Kidney capillary endothelial cell (primary cell): Measurements from ENCODE around the gene SH3RF3.

Experiments used
- DNase-seq: peaks from one replicate; pipeline ENCODE4 v3.0.0-alpha.2; 2018; ENCODE audit warnings: low spot score

Gene SH3RF3

GRCh38 chr2:109305490-109306167 lies 176.6 kb downstream of the SH3RF3 start:
- no peak for DNase-seq

GRCh38 chr2:109306190-109306589 lies 177.2 kb downstream of the SH3RF3 start:
- no peak for DNase-seq

DNA sequence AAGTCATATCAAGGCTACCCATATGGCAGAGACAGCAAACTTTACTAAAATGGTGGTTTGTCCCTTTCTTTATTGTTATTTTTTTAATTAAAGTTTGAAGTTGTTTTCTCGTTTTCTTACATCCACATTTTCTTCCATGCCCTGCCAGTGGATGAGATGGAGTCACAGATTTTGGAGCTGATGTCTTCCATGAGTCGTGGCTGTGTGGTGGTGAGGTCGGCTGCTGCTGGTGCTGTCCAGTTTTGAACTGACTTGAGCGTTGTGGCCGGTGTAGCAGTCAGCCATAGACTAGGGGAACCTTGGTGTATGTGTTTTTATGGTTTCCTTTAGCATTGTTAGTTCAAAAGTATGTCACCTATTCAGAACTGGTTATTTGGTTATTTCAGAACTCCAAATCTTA lies 182.8 kb downstream of the SH3RF3 start:
- DNase-seq = no peak

- DNase-seq = no peak
Observed at GRCh38 chr2:109312902-109313301, 183.9 kb downstream of the SH3RF3 start.

GRCh38 chr2:109313343-109313742 lies 184.3 kb downstream of the SH3RF3 start:
- no peak for DNase-seq

GRCh38 chr2:109316091-109316490 lies 187.1 kb downstream of the SH3RF3 start:
- DNase-seq = no peak

- no peak for DNase-seq
Observed at GRCh38 chr2:109317471-109318095, 188.6 kb downstream of the SH3RF3 start.

DNA sequence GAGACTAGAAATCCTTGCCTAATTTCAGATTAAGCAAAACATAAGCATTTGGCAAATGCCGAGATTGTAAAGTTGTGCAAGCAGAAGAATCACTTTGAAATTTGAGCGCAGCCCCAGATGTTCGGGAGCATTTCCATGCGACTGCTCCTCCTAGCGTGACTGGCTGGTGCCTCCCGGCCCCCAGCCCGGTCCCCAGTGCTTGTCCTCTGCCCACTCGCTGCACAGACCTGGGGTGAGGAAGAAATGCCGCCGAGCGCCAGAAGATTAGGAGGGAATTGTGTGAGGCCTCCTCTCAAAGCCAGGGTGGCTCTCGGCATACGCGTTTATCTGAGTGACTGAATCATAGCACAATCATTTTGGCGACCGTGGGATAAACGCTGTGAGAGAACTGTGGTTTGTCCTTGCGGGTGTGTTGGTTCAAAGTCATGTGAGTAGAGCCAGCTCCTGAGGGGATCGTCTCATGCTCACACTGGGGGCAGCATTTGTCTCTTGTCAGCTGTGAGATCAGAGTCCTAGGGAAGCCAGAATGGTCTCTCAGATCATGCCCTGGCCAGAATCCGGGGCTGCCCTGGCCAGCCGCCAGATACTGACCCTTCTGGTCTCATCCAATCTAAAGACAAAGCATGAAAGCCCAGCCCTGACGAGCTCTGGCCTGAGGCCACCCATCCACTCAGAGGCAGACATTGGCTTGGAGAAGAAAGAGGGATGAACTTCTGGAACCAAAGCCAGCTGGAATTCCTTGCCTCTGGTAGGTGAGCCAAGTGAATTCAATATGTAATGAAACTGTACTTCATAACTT lies 189.3 kb downstream of the SH3RF3 start:
- DNase-seq = no peak

DNA sequence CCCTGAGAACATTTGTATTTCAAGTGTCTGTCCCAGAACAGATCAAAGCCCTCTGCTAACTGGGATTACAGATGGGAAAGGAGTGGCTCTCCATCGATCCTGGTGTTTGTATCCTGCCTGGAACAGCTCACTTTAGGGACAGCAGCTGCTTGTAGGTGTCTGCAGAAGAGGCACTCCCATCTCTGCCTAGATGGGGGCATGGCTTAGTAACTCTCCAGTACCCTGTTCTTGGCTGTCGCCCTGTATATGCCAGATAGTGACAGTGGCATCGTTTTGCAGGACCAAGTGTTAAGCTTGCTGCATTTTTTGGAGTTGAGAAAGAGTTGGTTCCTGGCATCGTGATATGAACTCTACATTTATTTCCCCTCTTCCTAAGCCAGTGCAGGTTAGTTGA lies 189.9 kb downstream of the SH3RF3 start:
- DNase-seq = no peak

DNA sequence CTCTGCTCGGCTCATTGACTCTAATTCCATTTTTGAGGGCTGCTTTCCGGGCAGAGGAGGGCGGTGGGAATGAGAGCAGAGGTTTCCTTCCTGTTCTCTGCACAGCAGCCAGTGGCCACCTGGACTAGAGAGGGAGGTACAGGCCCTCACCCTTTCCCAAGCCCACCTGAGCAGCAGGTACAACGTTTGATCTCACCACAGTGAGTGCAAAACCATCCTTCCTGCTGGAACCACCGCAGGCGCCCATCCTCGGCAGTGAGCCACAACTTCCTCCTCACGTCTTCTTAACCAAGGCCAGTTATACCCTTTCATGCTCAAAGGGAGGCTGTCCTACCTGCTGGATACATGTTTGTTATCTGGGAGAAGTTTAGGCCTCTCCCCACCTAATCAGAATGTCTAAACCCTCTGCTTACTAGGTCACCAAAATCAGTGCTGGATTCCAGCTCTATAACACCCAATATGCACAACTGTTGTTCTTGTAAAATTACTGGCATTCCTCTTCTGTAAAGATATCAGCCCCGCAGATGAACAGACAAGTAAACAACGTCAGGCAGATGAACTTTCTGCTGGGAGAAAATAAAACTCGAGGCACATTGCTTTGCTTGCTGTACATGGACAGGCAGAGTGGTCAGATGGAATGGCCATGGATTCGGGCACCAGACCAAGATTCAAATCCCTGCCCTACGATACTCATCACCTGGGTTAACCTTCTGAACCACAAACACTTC lies 191.4 kb downstream of the SH3RF3 start:
- DNase-seq = no peak

DNA sequence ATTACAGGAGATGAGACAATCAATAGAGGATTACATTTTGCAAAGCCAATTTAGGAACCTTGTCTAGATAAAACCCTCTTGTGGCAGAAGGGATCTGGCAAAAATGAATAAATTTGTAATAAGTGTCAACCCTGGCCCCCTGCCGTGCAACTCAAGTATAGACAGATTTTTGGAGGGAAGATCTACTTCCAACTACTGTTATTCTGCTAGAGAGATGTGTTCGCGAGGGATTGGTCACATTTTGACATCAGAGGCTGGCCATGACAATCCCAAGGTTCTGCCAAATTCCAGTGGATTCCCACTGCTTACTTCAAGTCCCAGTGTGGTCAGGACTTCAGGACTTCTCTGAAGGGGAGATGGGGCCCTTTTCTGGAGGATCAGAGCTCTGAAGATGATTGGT lies 192.6 kb downstream of the SH3RF3 start:
- no peak for DNase-seq

GRCh38 chr2:109322111-109322510 lies 193.1 kb downstream of the SH3RF3 start:
- peak; percentile 35 for DNase-seq

DNA sequence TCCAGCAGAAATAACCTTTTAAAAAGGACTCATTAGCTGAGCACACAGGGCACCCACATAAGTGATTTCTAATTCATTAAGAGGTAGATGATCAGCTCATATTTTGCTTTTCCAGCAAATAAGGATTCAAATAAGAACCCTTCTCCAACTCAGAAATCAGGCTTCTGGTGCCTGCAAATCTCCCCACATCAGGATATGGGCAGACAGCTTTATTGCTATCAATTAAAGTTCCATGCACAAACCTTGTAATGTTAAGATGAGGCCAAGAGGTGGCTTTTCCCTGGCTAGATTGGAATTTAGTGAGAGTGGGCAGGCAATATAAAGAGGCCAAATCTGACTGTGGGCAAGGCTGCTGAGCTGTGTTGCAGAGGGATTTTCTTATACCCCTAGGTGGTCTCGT lies 193.6 kb downstream of the SH3RF3 start:
- DNase-seq = no peak

DNA sequence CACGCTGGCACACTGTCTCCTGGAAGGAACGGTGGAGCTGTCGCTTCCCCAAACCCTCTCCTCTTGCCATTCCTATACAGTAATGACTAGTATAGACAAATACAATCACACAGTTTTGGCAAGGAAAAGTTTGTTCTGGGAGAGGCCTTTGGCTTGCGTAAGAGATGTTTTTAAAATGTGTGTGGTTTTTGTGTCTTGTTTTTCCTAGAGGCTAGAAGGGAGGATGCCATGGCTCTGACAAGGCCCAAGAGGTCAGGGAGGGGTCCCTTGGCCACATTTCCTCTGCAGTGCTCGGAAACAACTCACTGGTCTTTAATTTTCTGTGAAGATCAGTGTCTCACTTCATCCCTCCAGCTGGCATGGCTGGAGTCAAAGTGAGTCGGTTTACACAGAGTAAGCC lies 195.9 kb downstream of the SH3RF3 start:
- no peak for DNase-seq

DNA sequence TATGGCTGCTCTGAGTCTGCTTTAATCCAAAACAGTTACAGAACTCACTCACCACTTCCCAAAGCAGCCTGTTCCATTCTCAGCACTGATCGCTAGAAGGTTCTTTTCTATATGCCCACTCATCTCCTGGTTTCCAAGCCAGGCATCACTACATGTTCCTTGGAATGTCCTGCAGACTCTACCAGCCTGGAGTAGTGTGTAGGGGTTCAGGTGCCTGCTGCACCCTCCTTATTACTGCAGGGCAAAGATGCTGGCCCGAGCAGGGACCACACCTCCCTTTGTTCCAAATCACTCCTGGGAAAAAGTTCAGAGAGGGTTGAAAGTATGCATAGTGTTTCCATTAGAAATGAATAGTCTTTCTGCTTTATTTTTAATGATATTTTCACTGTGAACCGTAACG lies 196.6 kb downstream of the SH3RF3 start:
- no peak for DNase-seq

DNA sequence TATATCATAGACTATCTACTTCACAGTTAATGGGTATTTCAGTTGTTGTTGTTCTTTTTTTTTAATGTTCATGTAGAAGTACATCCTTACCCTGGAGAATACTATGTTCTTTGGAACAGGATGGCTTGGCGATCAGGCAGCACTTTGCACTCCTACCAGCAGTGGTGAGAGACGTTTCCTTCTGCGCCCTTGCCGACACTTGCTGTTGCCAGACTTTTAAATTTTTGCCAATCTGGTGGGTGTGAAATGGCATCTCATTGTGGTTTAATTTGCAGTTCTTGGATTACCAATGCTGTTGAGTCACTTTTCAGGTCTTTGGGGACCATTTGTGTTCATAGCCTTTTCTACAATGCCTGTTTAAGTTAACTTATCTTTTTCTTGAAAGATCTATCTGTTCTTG lies 197.3 kb downstream of the SH3RF3 start:
- no peak for DNase-seq

DNA sequence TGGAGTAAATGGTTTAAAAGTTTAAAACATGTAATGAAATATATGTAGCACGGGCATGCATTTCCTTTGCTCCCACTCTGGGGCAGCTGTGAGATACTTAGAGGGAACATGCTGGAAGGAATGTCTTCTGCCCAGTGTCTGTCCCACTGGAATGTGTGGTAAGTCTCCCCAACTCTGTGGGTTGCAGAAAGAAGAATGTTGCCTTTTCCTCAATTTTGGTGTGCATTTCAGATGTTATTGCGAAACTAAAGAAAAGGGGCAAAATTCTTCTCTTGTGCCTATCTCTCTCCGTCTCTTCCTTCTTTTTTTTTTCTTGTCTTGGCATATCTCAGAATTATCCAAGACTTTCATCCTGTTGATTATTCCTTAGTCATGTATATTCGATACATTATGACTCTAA lies 201.1 kb downstream of the SH3RF3 start:
- DNase-seq = no peak

DNA sequence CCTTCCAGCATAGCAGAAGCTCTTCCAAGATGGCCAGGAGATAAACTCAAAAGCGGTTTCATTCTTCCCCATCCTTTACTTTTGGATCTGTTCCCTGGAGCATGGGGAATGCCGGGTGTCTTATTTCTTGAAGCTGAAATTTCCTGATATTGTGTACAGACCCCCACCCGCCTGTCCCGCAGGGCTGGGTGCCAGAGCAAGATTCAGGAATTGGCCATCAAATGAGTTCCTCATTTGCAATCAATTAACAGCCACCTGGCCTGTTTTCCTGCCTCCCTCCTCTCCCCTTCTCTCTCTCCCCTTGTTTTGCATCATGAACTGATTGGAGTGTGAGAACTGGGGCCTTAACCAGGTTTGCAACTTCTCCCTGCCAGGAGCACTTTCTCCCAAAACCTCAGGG lies 202.1 kb downstream of the SH3RF3 start:
- DNase-seq = no peak

DNA sequence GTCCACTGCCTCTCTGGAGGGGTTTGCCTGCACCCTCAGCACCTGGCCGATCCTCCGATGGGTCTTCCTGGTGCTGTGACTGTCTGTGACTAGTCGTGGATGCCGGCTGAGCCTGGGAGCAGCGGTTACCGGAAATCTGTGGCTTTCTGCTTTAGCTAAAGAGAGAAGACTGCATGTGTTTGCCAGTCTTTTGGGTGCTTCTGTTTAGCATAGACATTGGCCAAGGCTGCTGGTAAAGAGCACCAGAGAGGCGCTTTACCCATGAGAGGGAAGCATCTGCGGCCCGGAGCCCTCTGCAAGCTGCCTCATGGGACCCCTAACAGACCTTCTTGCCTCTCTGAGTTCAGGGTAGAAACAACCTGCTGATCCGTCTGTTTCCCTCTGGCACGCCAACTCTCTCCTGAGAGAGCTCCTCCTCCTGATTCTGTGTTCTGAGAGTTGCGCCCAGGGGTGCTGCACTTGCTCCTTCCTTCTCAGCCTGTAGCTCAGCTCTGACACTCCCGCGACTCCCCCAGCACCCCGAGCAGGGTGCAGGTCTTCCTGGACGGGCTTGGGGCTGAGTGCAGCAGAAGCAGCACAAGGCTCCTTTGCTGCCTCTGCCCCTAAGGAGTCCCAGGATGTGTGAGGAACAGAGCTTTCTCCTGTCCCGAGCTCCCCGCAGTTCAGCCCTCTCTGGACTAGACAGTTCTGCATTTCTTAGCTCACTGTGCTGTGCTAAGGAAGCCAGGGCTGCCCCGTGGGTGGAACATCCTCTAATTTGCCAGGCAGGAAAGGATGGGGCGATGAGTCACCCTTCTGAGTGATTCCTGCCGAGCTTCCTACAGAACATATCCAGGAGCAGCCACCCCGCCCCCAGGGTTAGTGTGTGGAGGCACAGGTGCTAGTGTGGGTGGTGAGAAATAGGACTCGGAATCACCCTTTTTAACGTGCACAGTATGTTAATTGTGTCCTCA lies 203.2 kb downstream of the SH3RF3 start:
- DNase-seq = peak; percentile 88

GRCh38 chr2:109332880-109333279 lies 203.9 kb downstream of the SH3RF3 start:
- DNase-seq = no peak

DNA sequence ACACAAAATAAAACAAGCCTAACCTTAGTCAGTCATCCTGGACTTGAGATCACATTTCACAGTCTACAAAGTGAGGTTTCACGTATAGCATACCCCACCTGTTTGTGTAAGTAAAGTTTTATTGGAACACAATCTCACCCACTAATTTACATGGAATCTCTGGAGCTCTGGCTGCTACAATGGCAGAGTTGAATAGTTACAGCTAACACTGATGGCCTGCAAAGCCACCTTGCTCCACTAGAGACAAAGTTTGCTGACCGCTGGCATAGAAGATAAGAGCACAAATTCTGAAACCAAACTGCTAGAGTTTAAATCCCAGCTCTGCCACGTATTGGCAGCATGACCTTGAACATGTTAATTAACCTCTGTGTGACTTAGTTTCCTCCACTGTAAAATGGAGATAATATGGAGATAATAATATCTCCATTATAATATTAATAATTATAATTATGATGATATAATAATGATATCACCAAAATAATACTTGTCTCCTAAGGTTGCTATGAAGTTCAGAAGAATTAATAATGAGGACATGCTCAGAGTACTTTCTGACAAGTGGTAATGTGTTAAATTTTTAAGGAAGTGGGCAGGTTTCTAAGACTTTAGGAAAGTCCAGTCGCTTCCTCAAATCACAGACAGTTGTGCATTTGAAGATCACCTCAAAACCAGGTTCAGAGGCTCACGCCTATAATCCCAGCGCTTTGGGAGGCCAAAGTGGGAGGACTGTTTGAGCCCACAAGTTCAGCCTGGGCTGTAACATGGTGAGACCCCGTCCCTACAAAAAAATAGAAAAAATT lies 204.6 kb downstream of the SH3RF3 start:
- no peak for DNase-seq
